Measurements from ENCODE around the gene SERPINB7. TPM values are rescaled to one million over a fixed set of nuclear protein-coding genes. Genes with fewer than 3 reads are reported as not detected.

Gene SERPINB7
- not detected in 2 replicates for total RNA-seq (2014; rRNA removed; shearing (Covaris generic))
- polyA plus RNA-seq (2016; fragmentation: Nextera tagmentation; extraction: Ambion mirVana): not detected in 2 replicates
- long read RNA-seq: 0 reads

GRCh38 chr18:63775166-63775730 lies at the start of gene SERPINB7:
Gene SERPINB7 (plus strand): TSS chr18:63775418. CDS start chr18:63782373, 6,955 bp downstream.
- no peak within 1 kb of the TSS for H2AFZ ChIP-seq

More at GRCh38 chr18:63775166-63775730, at the start of gene SERPINB7:
- TF ChIP-seq POLR2AphosphoS5 (IDR thresholded peaks at IDR 0.05; ENCODE audit: low read depth): no peak
- TF ChIP-seq, protein P1, sequence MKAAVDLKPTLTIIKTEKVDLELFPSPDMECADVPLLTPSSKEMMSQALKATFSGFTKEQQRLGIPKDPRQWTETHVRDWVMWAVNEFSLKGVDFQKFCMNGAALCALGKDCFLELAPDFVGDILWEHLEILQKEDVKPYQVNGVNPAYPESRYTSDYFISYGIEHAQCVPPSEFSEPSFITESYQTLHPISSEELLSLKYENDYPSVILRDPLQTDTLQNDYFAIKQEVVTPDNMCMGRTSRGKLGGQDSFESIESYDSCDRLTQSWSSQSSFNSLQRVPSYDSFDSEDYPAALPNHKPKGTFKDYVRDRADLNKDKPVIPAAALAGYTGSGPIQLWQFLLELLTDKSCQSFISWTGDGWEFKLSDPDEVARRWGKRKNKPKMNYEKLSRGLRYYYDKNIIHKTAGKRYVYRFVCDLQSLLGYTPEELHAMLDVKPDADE (IDR thresholded peaks at IDR 0.05): no peak
- no peak for TF ChIP-seq ZNF331 (CRISPR knock-in tag; IDR thresholded peaks at IDR 0.05; ENCODE audit: low read depth)
- no peak for TF ChIP-seq JUNB (IDR thresholded peaks at IDR 0.05; ENCODE audit: unreplicated experiment)
- TF ChIP-seq CTCF (conservative IDR thresholded peaks at IDR 0.05; ENCODE audit: low read depth in 2 of 2): no peak
- TF ChIP-seq EZH2phosphoT487 (IDR thresholded peaks at IDR 0.05; ENCODE audit: unreplicated experiment): no peak
- TF ChIP-seq, protein P2, sequence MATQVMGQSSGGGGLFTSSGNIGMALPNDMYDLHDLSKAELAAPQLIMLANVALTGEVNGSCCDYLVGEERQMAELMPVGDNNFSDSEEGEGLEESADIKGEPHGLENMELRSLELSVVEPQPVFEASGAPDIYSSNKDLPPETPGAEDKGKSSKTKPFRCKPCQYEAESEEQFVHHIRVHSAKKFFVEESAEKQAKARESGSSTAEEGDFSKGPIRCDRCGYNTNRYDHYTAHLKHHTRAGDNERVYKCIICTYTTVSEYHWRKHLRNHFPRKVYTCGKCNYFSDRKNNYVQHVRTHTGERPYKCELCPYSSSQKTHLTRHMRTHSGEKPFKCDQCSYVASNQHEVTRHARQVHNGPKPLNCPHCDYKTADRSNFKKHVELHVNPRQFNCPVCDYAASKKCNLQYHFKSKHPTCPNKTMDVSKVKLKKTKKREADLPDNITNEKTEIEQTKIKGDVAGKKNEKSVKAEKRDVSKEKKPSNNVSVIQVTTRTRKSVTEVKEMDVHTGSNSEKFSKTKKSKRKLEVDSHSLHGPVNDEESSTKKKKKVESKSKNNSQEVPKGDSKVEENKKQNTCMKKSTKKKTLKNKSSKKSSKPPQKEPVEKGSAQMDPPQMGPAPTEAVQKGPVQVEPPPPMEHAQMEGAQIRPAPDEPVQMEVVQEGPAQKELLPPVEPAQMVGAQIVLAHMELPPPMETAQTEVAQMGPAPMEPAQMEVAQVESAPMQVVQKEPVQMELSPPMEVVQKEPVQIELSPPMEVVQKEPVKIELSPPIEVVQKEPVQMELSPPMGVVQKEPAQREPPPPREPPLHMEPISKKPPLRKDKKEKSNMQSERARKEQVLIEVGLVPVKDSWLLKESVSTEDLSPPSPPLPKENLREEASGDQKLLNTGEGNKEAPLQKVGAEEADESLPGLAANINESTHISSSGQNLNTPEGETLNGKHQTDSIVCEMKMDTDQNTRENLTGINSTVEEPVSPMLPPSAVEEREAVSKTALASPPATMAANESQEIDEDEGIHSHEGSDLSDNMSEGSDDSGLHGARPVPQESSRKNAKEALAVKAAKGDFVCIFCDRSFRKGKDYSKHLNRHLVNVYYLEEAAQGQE (IDR thresholded peaks at IDR 0.05; ENCODE audit: unreplicated experiment): no peak
- no peak for TF ChIP-seq STAT1 (IDR thresholded peaks at IDR 0.05; ENCODE audit: unreplicated experiment)
- no peak for TF ChIP-seq EZH2 (IDR thresholded peaks at IDR 0.05; ENCODE audit: low read depth, unreplicated experiment)
- Histone ChIP-seq H3K4me1 (ENCODE audit: insufficient read depth) (no peaks in the 10 kb centered on the region), H3K4me3 (no peak within 1 kb of the TSS), H3K4me2 (no peak within 1 kb of the TSS), H3K79me2 (replicated peaks; ENCODE audit: insufficient read depth) (no peaks in the 10 kb centered on the region), H3K9me2 (ENCODE audit: insufficient read depth) (no peaks in the 10 kb centered on the region; the same call in 1 of the 2 replicates), H3F3A (replicated peaks; ENCODE audit: low read depth) (no peaks in the 10 kb centered on the region), H3K27me3 (ENCODE audit: insufficient read depth) (no peaks in the 10 kb centered on the region), H3K27ac (ENCODE audit: low read depth) (no peak within 1 kb of the TSS), H3K36me3 (ENCODE audit: insufficient read depth) (no peaks in the 10 kb centered on the region), H4K20me1 (replicated peaks; ENCODE audit: insufficient read depth) (no peaks in the 10 kb centered on the region; the same call in 1 of the 2 replicates)
- 0 out of 2 replicates have a peak within 1 kb of the TSS, but pooled peaks have one; percentile 21 for H3K27ac Mint-ChIP-seq
- H3K4me3 Mint-ChIP-seq: no peak within 1 kb of the TSS
- H3K4me1 Mint-ChIP-seq: no peaks in the 10 kb centered on the region
- ATAC-seq: no peak
- no peak for DNase-seq (ENCODE audit: low spot score)
- no peaks in the 10 kb centered on the region for H3K27me3 Mint-ChIP-seq (ENCODE audit: insufficient read depth, low read depth, poor library complexity)
- H3K9me3 Mint-ChIP-seq: no peaks in the 10 kb centered on the region
- no peaks in the 10 kb centered on the region for H3K36me3 Mint-ChIP-seq (ENCODE audit: low read depth)
